Stimulated activated CD4-positive, alpha-beta T cell treated with anti-CD3 and anti-CD28 coated beads, Interleukin-12 subunit alpha, Interleukin-12 subunit beta, amount 100 ng/mL, for 24 hours (primary cell): ENCODE results near the gene ANXA5.

Experiments used
- DNase-seq, 2 experiments: peaks; one replicate each; pipeline ENCODE4 v3.0.0-alpha.2; 2020; ENCODE audit warnings: low read depth in 2 of 2

ANXA5 gene

GRCh38 chr4:121642876-121643585 is 53.7 kb downstream of the ANXA5 start:
- no peak for DNase-seq

GRCh38 chr4:121642292-121642691 is 54.5 kb downstream of the ANXA5 start:
- DNase-seq: no peak

GRCh38 chr4:121633653-121634052 is 63.1 kb downstream of the ANXA5 start:
- no peak for DNase-seq

- DNase-seq: no peak
Observed at GRCh38 chr4:121632636-121633035, 64.1 kb downstream of the ANXA5 start.
